ENCODE results near the gene ZYG11B. TPM values are rescaled to one million over a fixed set of nuclear protein-coding genes. Genes with fewer than 3 reads are reported as not detected.
A peak's percentile ranks its signal among the peaks of the same experiment; 100 is the strongest.
"Not testable (repeated sequence)": the region's sequence is repeated elsewhere in the genome, so short reads cannot be mapped to it uniquely, and the experiment has no call there.

ZYG11B gene
- total RNA-seq, 1 donor from 2014 or later = 17.3 TPM

- Mint-ChIP-seq H3K4me1 (peaks cover 25% of the 10 kb centered on the region), H3K9me3 (no peaks in the 10 kb centered on the region), H3K27ac (no peak overlapping the region), H3K4me3 (no peak overlapping the region), H3K27me3 (no peaks in the 10 kb centered on the region), H3K36me3 (ENCODE audit: low read depth) (no peaks in the 10 kb centered on the region)
- TF ChIP-seq CTCF (IDR thresholded peaks at IDR 0.05) = no peak
- no peak for DNase-seq
- intact Hi-C loops (cut with micrococcal nuclease) = no loop called here
- CTCF ChIA-PET = no interaction called here
- ATAC-seq (ENCODE audit: low read depth) = no peak
- POLR2A ChIA-PET = no interaction called here
Measured at GRCh38 chr1:52723260-52723659, 3.0 kb upstream of the ZYG11B start.

DNA sequence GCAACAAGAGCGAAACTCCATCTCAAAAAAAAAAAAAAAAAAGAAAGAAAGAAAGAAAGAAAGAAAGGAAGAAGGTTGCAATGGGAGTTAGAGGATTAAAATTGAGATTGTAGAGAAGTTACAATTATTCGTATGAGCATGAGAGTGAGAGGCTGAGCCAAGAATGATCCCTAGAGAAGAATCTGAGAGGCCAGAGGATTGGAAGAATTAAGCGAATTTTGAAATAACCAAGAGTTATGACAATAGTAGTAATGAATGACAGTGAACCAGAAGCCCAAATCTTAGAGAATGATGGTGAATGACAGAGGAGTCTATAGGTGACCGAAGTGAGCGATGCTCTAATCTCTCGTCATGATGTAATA lies 369 bp upstream of the ZYG11B start:
- Mint-ChIP-seq H3K4me3 (peak overlapping the region; percentile 83), H3K27ac (peak overlapping the region; percentile 80), H3K4me1 (peaks cover 35% of the 10 kb centered on the region), H3K36me3 (ENCODE audit: low read depth) (peaks cover 2% of the 10 kb centered on the region), H3K9me3 (no peaks in the 10 kb centered on the region), H3K27me3 (no peaks in the 10 kb centered on the region)
- DNase-seq = no peak
- TF ChIP-seq CTCF (IDR thresholded peaks at IDR 0.05) = no peak
- intact Hi-C loops (cut with micrococcal nuclease) = loop anchor here (1.0 to 5.0 kb wide), 8 partner anchors 23 to 1161 kb away; partner anchors contain the start of genes BTF3L4, COA7, CPT2 and ORC1
- CTCF ChIA-PET = interaction anchor here (1.0 to 1.9 kb wide), 3 partner anchors 23 to 27 kb away, joined by 4 to 6 read pairs (median 4); no protein-coding TSS in a partner anchor
- peak; percentile 5 for ATAC-seq (ENCODE audit: low read depth)
- POLR2A ChIA-PET = interaction anchor here (0.7 to 3.7 kb wide), 9 partner anchors 10 to 325 kb away, joined by 3 to 39 read pairs (median 4); partner anchors contain the start of genes TUT4 and ZYG11A

- peak overlapping the region; percentile 85 for H3K27ac Mint-ChIP-seq
- no peaks in the 10 kb centered on the region for H3K9me3 Mint-ChIP-seq
- intact Hi-C loops (cut with micrococcal nuclease) = loop anchor here (2.0 to 5.0 kb wide), 3 partner anchors 322 to 1160 kb away; partner anchors contain the start of genes ORC1, PRPF38A and YIPF1
- no peak for TF ChIP-seq CTCF (IDR thresholded peaks at IDR 0.05)
- H3K36me3 Mint-ChIP-seq (ENCODE audit: low read depth) = peaks cover 7% of the 10 kb centered on the region
- ChIA-PET CTCF (interaction anchor here (0.9 to 1.9 kb wide), 2 partner anchors 21 to 24 kb away, joined by 3 to 6 read pairs; no protein-coding TSS in a partner anchor), POLR2A (interaction anchor here (1.0 to 3.7 kb wide), 3 partner anchors 15 to 29 kb away, joined by 3 to 39 read pairs (median 4); partner anchors contain the start of gene COA7)
- DNase-seq (no peak), ATAC-seq (ENCODE audit: low read depth) (no peak)
- peak overlapping the region; percentile 91 for H3K4me3 Mint-ChIP-seq
- H3K4me1 Mint-ChIP-seq = peaks cover 37% of the 10 kb centered on the region
- no peaks in the 10 kb centered on the region for H3K27me3 Mint-ChIP-seq
Measured at GRCh38 chr1:52727114-52727586, 897 bp downstream of the ZYG11B start.

- Mint-ChIP-seq H3K27me3 (no peaks in the 10 kb centered on the region), H3K27ac (no peak overlapping the region), H3K9me3 (no peaks in the 10 kb centered on the region), H3K4me3 (peak overlapping the region; percentile 38), H3K4me1 (peaks cover 37% of the 10 kb centered on the region), H3K36me3 (ENCODE audit: low read depth) (peaks cover 7% of the 10 kb centered on the region)
- intact Hi-C loops (cut with micrococcal nuclease) = loop anchor here (2.0 to 5.0 kb wide), 3 partner anchors 323 to 1159 kb away; partner anchors contain the start of genes ORC1, PRPF38A and YIPF1
- POLR2A ChIA-PET = interaction anchor here (0.6 to 3.7 kb wide), 3 partner anchors 24 to 27 kb away, joined by 3 to 39 read pairs (median 3); no protein-coding TSS in a partner anchor
- DNase-seq (no peak), ATAC-seq (ENCODE audit: low read depth) (no peak)
- TF ChIP-seq CTCF (IDR thresholded peaks at IDR 0.05) = no peak
- CTCF ChIA-PET = interaction anchor here (0.9 kb wide), 1 partner anchor 20 kb away, joined by 3 read pairs; no protein-coding TSS in a partner anchor
Measured at GRCh38 chr1:52727956-52728656, 1.9 kb downstream of the ZYG11B start.

DNA sequence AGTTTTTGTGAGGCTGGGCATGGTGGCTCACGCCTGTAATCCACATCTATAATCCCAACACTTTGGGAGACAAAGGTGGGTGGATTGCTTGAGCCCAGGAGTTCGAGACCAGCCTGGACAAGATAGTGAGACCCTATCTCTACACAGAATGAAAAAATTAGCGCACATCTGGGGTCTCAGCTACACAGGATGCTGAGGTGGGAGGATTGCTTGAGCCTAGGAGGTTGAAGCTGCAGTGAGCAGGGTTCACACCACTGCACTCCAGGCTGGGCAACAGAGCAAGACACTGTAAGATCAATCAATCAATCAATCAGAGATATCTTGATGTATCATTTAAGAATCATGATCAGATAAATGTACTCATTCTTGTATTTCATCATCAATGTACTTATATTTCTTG lies 7.1 kb downstream of the ZYG11B start:
- CTCF ChIA-PET = no interaction called here
- no peaks in the 10 kb centered on the region for H3K9me3 Mint-ChIP-seq
- no peak overlapping the region for H3K27ac Mint-ChIP-seq
- H3K4me1 Mint-ChIP-seq = peaks cover 13% of the 10 kb centered on the region
- H3K27me3 Mint-ChIP-seq = no peaks in the 10 kb centered on the region
- peaks cover 7% of the 10 kb centered on the region for H3K36me3 Mint-ChIP-seq (ENCODE audit: low read depth)
- POLR2A ChIA-PET = interaction anchor here (0.6 kb wide), 1 partner anchor 869 kb away, joined by 3 read pairs; no protein-coding TSS in a partner anchor
- DNase-seq (no peak), ATAC-seq (ENCODE audit: low read depth) (no peak)
- TF ChIP-seq CTCF (IDR thresholded peaks at IDR 0.05) = no peak
- intact Hi-C loops (cut with micrococcal nuclease) = no loop called here
- H3K4me3 Mint-ChIP-seq = no peak overlapping the region

- DNase-seq; intact Hi-C loops (cut with micrococcal nuclease); H3K4me1 Mint-ChIP-seq; H3K4me3 Mint-ChIP-seq; POLR2A ChIA-PET; H3K36me3 Mint-ChIP-seq (ENCODE audit: low read depth); H3K27ac Mint-ChIP-seq; ATAC-seq (ENCODE audit: low read depth); H3K9me3 Mint-ChIP-seq; H3K27me3 Mint-ChIP-seq; CTCF ChIA-PET: not testable (repeated sequence)
Measured at GRCh38 chr1:52735371-52735770, 9.1 kb downstream of the ZYG11B start.

Measured in activated B cell treated with CpG ODN at 0.5 μM for 24 hours (primary cell).